Measurements from ENCODE around the gene FZD2.

Gene FZD2

GRCh38 chr17:44607836-44608690, 50.8 kb downstream of the FZD2 start:
- DNase-seq (ENCODE audit: low read depth), result no peak

DNA sequence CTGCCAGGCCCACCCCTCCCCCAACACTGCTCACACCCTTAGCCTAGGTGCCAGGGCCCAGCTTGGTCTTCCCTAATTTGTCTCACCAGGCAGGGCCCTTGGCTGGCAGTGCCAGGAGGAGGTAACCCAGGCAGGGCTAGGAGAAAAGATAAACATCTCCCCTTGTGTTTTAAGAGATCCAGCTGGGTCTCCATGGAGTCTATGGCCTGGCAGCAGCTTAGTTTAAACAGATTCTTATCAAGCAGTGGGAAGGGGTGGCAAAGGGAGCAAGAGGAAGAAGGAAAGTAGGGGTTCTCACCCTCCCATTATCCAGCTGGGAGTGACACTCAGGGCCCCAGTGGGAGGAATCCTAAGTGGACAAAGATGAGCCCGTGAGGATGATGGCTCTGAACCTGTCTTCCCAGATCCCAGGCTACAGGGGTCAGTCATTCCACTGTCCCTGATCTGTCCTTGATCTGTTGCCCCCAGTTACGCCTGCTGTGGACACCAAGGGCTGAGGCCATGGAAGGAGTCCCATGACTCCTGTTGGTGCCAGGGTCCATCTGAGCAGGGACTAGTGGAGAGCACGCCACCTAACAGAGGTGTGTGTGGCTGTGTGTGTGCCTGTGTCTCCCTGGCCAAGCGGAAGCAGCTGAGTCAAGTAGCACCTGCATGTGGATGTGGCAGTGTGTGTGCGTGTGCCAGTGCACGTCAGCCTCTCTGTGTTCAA, 51.6 kb downstream of the FZD2 start:
- DNase-seq (ENCODE audit: low read depth), result no peak

GRCh38 chr17:44610331-44610730, 53.0 kb downstream of the FZD2 start:
- DNase-seq (ENCODE audit: low read depth), result no peak
